ENCODE measurements around the gene NCMAP. TPM values are rescaled to one million over a fixed set of nuclear protein-coding genes. Genes with fewer than 3 reads are reported as not detected.
A peak's percentile ranks its signal among the peaks of the same experiment; 100 is the strongest.

Gene NCMAP
- total RNA-seq, 2 experiments from 2014 or later = 0.11 to 0.20 TPM

DNA sequence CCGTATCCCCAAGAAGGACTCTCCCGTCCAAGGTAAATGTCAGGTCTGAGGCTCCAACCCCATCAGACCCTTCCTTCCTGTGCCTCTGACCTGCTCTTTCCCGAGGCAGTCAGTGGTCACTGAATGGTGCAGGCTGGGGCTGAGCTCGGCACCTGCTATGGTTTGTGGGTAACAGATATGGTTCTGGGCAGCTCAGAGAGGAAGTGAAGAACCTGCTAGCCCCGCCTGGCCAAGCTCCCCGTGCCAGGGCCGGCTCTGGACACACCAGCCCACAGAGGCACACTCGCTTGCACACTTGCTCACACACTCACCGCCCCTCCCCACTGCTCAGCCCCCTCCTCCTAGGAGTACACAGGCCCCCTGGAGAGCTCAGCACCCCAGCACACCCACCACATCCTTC is 16.4 kb downstream of the NCMAP start:
- intact Hi-C loops (cut with micrococcal nuclease) = no loop called here
- ATAC-seq = peak; percentile 56
- Mint-ChIP-seq H3K4me1 (ENCODE audit: low read depth) (peaks cover 13% of the 10 kb centered on the region), H3K36me3 (ENCODE audit: low read depth) (no peaks in the 10 kb centered on the region), H3K27ac (peak overlapping the region; percentile 86), H3K27me3 (no peaks in the 10 kb centered on the region), H3K9me3 (no peaks in the 10 kb centered on the region), H3K4me3 (peak overlapping the region; percentile 27)
- DNase-seq = no peak
- POLR2A ChIA-PET = interaction anchor here (1.7 kb wide), 1 partner anchor 15 kb away, joined by 4 read pairs; no protein-coding TSS in a partner anchor
- CTCF ChIA-PET = interaction anchor here (1.6 to 2.8 kb wide), 2 partner anchors 15 to 19 kb away, joined by 7 to 10 read pairs; no protein-coding TSS in a partner anchor
- TF ChIP-seq, protein P1, sequence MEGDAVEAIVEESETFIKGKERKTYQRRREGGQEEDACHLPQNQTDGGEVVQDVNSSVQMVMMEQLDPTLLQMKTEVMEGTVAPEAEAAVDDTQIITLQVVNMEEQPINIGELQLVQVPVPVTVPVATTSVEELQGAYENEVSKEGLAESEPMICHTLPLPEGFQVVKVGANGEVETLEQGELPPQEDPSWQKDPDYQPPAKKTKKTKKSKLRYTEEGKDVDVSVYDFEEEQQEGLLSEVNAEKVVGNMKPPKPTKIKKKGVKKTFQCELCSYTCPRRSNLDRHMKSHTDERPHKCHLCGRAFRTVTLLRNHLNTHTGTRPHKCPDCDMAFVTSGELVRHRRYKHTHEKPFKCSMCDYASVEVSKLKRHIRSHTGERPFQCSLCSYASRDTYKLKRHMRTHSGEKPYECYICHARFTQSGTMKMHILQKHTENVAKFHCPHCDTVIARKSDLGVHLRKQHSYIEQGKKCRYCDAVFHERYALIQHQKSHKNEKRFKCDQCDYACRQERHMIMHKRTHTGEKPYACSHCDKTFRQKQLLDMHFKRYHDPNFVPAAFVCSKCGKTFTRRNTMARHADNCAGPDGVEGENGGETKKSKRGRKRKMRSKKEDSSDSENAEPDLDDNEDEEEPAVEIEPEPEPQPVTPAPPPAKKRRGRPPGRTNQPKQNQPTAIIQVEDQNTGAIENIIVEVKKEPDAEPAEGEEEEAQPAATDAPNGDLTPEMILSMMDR (IDR thresholded peaks at IDR 0.05) = no peak

DNA sequence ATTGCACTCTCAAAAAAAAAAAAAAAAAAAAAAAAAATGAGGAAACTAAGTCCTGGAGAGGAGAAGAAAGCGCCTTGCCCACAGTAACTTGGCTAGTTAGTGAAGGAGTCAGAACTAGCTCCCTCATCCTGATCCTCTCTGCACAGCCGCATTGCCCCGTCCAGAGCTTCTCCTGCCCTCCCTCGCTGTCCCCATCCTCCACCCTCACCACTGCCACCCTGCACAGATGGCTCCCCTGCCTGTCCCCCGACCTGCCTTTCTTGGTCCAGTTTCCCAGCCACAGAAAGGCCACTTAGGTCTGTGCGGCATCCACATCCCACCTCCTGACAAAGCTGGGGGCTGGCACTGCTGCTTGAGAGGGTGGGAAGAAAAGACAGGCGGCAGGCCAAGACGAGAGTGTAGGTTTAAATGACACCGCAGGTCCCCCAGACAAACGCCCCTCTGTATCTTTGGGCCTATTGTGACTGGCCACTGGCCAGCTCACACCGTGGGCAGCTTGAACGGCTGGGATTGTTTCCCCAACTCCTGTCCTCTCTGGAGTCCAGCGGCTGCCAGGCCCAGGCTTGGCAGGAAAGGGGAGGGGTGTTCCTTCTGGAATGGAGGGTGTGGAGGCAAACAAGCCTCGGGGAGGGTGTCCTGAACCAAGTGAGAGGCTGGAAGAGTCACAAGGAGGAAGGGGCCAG is 20.2 kb downstream of the NCMAP start:
- Mint-ChIP-seq H3K27ac (no peak overlapping the region), H3K9me3 (no peaks in the 10 kb centered on the region), H3K4me3 (no peak overlapping the region), H3K4me1 (ENCODE audit: low read depth) (peaks cover 13% of the 10 kb centered on the region), H3K27me3 (no peaks in the 10 kb centered on the region), H3K36me3 (ENCODE audit: low read depth) (no peaks in the 10 kb centered on the region)
- TF ChIP-seq, protein P1 (IDR thresholded peaks at IDR 0.05) = no peak
- ATAC-seq (no peak), DNase-seq (no peak)
- CTCF ChIA-PET = interaction anchor here (0.6 to 3.0 kb wide), 4 partner anchors 11 to 146 kb away, joined by 3 to 14 read pairs (median 4); no protein-coding TSS in a partner anchor
- intact Hi-C loops (cut with micrococcal nuclease) = no loop called here
- POLR2A ChIA-PET = interaction anchor here (1.0 kb wide), 2 partner anchors 9 to 12 kb away, joined by 3 read pairs; no protein-coding TSS in a partner anchor

DNA sequence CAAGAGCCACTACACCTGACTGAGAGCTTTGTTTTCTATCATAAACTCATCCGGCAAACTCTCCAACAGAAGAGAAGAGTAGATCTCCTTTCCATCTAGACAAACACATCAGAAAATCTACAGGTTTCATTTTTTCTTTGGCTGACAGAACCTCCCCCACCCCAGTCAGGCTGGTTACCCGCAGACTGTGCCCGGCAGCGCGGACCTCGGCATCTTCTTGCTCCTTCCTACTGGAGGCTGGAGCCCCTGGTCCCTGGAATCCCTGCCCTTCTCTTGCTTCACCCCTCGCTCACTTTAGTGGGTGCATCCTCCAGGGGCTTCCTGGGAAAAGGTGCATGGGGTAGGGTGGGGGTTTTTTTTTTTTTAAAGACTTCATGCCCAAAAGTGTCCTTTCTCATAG is 23.0 kb downstream of the NCMAP start:
- H3K4me3 Mint-ChIP-seq = no peak overlapping the region
- no peaks in the 10 kb centered on the region for H3K9me3 Mint-ChIP-seq
- no peaks in the 10 kb centered on the region for H3K4me1 Mint-ChIP-seq (ENCODE audit: low read depth)
- H3K36me3 Mint-ChIP-seq (ENCODE audit: low read depth) = no peaks in the 10 kb centered on the region
- H3K27ac Mint-ChIP-seq = no peak overlapping the region
- intact Hi-C loops (cut with micrococcal nuclease) = no loop called here
- ChIA-PET POLR2A (no interaction called here), CTCF (interaction anchor here (3.0 kb wide), 1 partner anchor 8 kb away, joined by 14 read pairs; no protein-coding TSS in a partner anchor)
- ATAC-seq = no peak
- H3K27me3 Mint-ChIP-seq = no peaks in the 10 kb centered on the region
- no peak for DNase-seq
- TF ChIP-seq, protein P1 (IDR thresholded peaks at IDR 0.05) = no peak

GRCh38 chr1:24580756-24581155 is 24.9 kb downstream of the NCMAP start:
- ATAC-seq (no peak), DNase-seq (no peak)
- ChIA-PET CTCF (no interaction called here), POLR2A (no interaction called here)
- TF ChIP-seq, protein P1 (IDR thresholded peaks at IDR 0.05) = no peak
- intact Hi-C loops (cut with micrococcal nuclease) = no loop called here
- Mint-ChIP-seq H3K4me1 (ENCODE audit: low read depth) (no peaks in the 10 kb centered on the region), H3K4me3 (no peak overlapping the region), H3K36me3 (ENCODE audit: low read depth) (no peaks in the 10 kb centered on the region), H3K27ac (no peak overlapping the region), H3K27me3 (no peaks in the 10 kb centered on the region), H3K9me3 (no peaks in the 10 kb centered on the region)

DNA sequence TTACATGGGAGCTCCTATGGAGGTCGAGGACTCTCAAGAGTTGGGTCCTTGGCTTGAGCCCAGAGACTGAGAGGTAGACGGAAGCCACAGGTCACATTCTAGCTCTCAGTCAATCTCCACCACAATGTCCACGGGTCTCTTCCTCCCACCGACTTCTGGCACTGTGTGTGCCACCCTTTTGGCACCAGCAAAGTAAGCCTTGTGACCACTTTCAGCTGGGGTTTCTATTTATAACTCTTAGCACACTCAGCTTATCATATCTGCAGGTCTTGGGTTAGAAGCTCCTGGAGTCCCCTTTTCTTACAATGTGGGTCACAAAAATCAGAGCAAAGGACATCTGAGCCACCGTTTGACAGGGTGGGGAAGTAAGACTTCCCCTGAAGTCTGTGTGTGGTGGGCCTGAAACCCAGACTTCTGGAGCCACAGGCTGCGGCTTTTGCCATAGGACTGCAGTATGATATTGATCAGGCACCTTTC is 28.3 kb downstream of the NCMAP start:
- POLR2A ChIA-PET = interaction anchor here (0.7 kb wide), 1 partner anchor 148 kb away, joined by 3 read pairs; no protein-coding TSS in a partner anchor
- DNase-seq = no peak
- peaks cover 8% of the 10 kb centered on the region for H3K4me1 Mint-ChIP-seq (ENCODE audit: low read depth)
- H3K4me3 Mint-ChIP-seq = no peak overlapping the region
- H3K27ac Mint-ChIP-seq = no peak overlapping the region
- ATAC-seq = no peak
- no peaks in the 10 kb centered on the region for H3K36me3 Mint-ChIP-seq (ENCODE audit: low read depth)
- intact Hi-C loops (cut with micrococcal nuclease) = no loop called here
- no peaks in the 10 kb centered on the region for H3K9me3 Mint-ChIP-seq
- TF ChIP-seq, protein P1 (IDR thresholded peaks at IDR 0.05) = no peak
- CTCF ChIA-PET = interaction anchor here (0.8 to 1.0 kb wide), 2 partner anchors 73 to 169 kb away, joined by 3 read pairs; partner anchors contain the start of gene NIPAL3
- H3K27me3 Mint-ChIP-seq = no peaks in the 10 kb centered on the region

All from activated CD8-positive, alpha-beta T cell treated with anti-CD3 and anti-CD28 coated beads for 36 hours (primary cell).